HG02571 (cell line): ENCODE results near the gene ANTKMT.

Experiments used
- ATAC-seq: cut with Tn5 transposase; IDR thresholded peaks from one replicate; pipeline ENCODE4 v1.9.1; 2021; ENCODE audit warnings: mild to moderate bottlenecking, moderate library complexity; ENCODE audit not compliant: unreplicated experiment

ANTKMT gene

GRCh38 chr16:695355-696089 lies 25.4 kb upstream of the ANTKMT start:
- no peak for ATAC-seq

- ATAC-seq, result no peak
Observed at GRCh38 chr16:698911-699671, 21.9 kb upstream of the ANTKMT start.

- ATAC-seq, result no peak
Observed at GRCh38 chr16:700684-701584, 20.0 kb upstream of the ANTKMT start.

GRCh38 chr16:702341-702740 lies 18.6 kb upstream of the ANTKMT start:
- ATAC-seq, result no peak

GRCh38 chr16:703406-703805 lies 17.5 kb upstream of the ANTKMT start:
- ATAC-seq, result no peak

GRCh38 chr16:704047-704446 lies 16.9 kb upstream of the ANTKMT start:
- ATAC-seq, result no peak

GRCh38 chr16:704552-705380 lies 16.2 kb upstream of the ANTKMT start:
- ATAC-seq, result no peak

GRCh38 chr16:705431-706188 lies 15.3 kb upstream of the ANTKMT start, which contains the start of gene FBXL16:
FBXL16 (minus strand) TSS chr16:705801; CDS start chr16:697405, 8,396 bp downstream.
- no peak for ATAC-seq

GRCh38 chr16:706189-707061 lies 14.5 kb upstream of the ANTKMT start:
- ATAC-seq, result no peak

GRCh38 chr16:707062-707538 lies 13.8 kb upstream of the ANTKMT start:
- ATAC-seq, result no peak

- no peak for ATAC-seq
Observed at GRCh38 chr16:708019-708418, 12.9 kb upstream of the ANTKMT start.

GRCh38 chr16:708959-709358 lies 12.0 kb upstream of the ANTKMT start:
- ATAC-seq, result no peak

- ATAC-seq, result no peak
Observed at GRCh38 chr16:709566-710499, 11.1 kb upstream of the ANTKMT start.

- no peak for ATAC-seq
Observed at GRCh38 chr16:710500-711075, 10.4 kb upstream of the ANTKMT start.

- no peak for ATAC-seq
Observed at GRCh38 chr16:711084-711483, 9.9 kb upstream of the ANTKMT start.

GRCh38 chr16:711548-712320 lies 9.2 kb upstream of the ANTKMT start:
- no peak for ATAC-seq
